Mesodermal cell (in vitro differentiated cells): Measurements from ENCODE around the gene SIX5.
"Not testable (repeated sequence)": the region's sequence is repeated elsewhere in the genome, so short reads cannot be mapped to it uniquely, and the experiment has no call there.

Experiments
- H3K27ac ChIP-seq: 2 replicates; pipeline ENCODE4 v1.7.0; 2013; ENCODE audit warnings: mild to moderate bottlenecking, low read depth, low read length, moderate library complexity; ENCODE audit not compliant: severe bottlenecking
- H3K36me3 ChIP-seq: 2 replicates; pipeline ENCODE4 v1.7.1; 2013; ENCODE audit warnings: mild to moderate bottlenecking, low read length, moderate library complexity; ENCODE audit not compliant: control insufficient read depth, insufficient read depth
- H3K4me1 ChIP-seq: one replicate; pipeline ENCODE4 v1.7.1; 2013; ENCODE audit warnings: mild to moderate bottlenecking, low read length; ENCODE audit not compliant: insufficient read depth, control insufficient read depth, poor library complexity, severe bottlenecking
- H3K4me3 ChIP-seq: 2 replicates; pipeline ENCODE4 v1.7.0; 2013; ENCODE audit warnings: low read length, control low read depth, mild to moderate bottlenecking; ENCODE audit not compliant: insufficient read depth, poor library complexity, severe bottlenecking; ENCODE audit errors: extremely low read depth
- H3K9me3 ChIP-seq: 2 replicates; pipeline ENCODE4 v1.7.1; 2013; ENCODE audit warnings: mild to moderate bottlenecking, low read length, moderate library complexity; ENCODE audit not compliant: control insufficient read depth
- WGBS, 2 experiments: methylation state at CpG; one replicate each; pipeline ENCODE4 v1.1.5; 2013; ENCODE audit warnings: missing lambda C conversion rate in 2 of 2; ENCODE audit not compliant: insufficient coverage in 2 of 2; 5-methylcytosine and 5-hydroxymethylcytosine counted together

The SIX5 gene

GRCh38 chr19:45728683-45729082 lies 40.4 kb downstream of the SIX5 start:
- not testable (repeated sequence) for H3K9me3 ChIP-seq, H3K4me1 ChIP-seq, H3K27ac ChIP-seq, H3K4me3 ChIP-seq, H3K36me3 ChIP-seq
- WGBS, 2 experiments: 91 to 93% methylated on average over 15 to 17 of the region's 18 CpGs

- not testable (repeated sequence) for H3K27ac ChIP-seq, H3K9me3 ChIP-seq, H3K4me3 ChIP-seq
- Histone ChIP-seq H3K36me3 (peaks cover 45% of the 10 kb centered on the region), H3K4me1 (peaks cover 27% of the 10 kb centered on the region)
- 95 to 97% methylated on average over 8 to 10 of the region's 11 CpGs for WGBS, 2 experiments
Observed at GRCh38 chr19:45720065-45720464, 49.0 kb downstream of the SIX5 start.

GRCh38 chr19:45717983-45718650 lies 50.9 kb downstream of the SIX5 start:
- Histone ChIP-seq H3K36me3 (peaks cover 37% of the 10 kb centered on the region), H3K27ac (peak overlapping the region; percentile 94), H3K9me3 (no peaks in the 10 kb centered on the region), H3K4me3 (peak overlapping the region; percentile 86), H3K4me1 (peaks cover 30% of the 10 kb centered on the region)
- 50 to 54% methylated on average over 9 to 12 of the region's 12 CpGs for WGBS, 2 experiments

- H3K36me3 ChIP-seq: peaks cover 36% of the 10 kb centered on the region
- no peaks in the 10 kb centered on the region for H3K9me3 ChIP-seq
- H3K27ac ChIP-seq: peak overlapping the region; percentile 94
- 1 to 2% methylated on average over 33 to 38 of the region's 51 CpGs for WGBS, 2 experiments
- H3K4me1 ChIP-seq: peaks cover 25% of the 10 kb centered on the region
- peak overlapping the region; percentile 86 for H3K4me3 ChIP-seq
Observed at GRCh38 chr19:45717131-45717982, 51.7 kb downstream of the SIX5 start.

GRCh38 chr19:45716359-45717130 lies 52.5 kb downstream of the SIX5 start:
- Histone ChIP-seq H3K9me3 (no peaks in the 10 kb centered on the region), H3K27ac (peak overlapping the region; percentile 66), H3K4me1 (peaks cover 25% of the 10 kb centered on the region), H3K36me3 (peaks cover 37% of the 10 kb centered on the region), H3K4me3 (peak overlapping the region; percentile 86)
- 4% methylated on average over 18 to 19 of the region's 24 CpGs for WGBS, 2 experiments

- no peaks in the 10 kb centered on the region for H3K9me3 ChIP-seq
- H3K36me3 ChIP-seq: peaks cover 37% of the 10 kb centered on the region
- H3K4me1 ChIP-seq: peaks cover 25% of the 10 kb centered on the region
- no peak overlapping the region for H3K27ac ChIP-seq
- 100% methylated on average over 3 of the region's 3 CpGs; no CpG with 5 or more reads in 1 of the 2 experiments for WGBS, 2 experiments
- H3K4me3 ChIP-seq: no peak overlapping the region
Observed at GRCh38 chr19:45715139-45715538, 53.9 kb downstream of the SIX5 start.
